HepG2 (cell line): ENCODE measurements around the gene GNG7. TPM values are rescaled to one million over a fixed set of nuclear protein-coding genes. Genes with fewer than 3 reads are reported as not detected.

Experiments
- AHDC1 ChIP-seq: sonication (generic); formaldehyde crosslinking; IDR thresholded peaks from 2 replicates; pipeline ENCODE4 v1.5.1; 2020; ENCODE audit warnings: mild to moderate bottlenecking, missing genetic modification reagents, borderline replicate concordance
- ATM ChIP-seq: fragments of 450-650 bp; IDR thresholded peaks from 2 replicates; pipeline ENCODE4 v1.7.1; 2017; ENCODE audit warnings: mild to moderate bottlenecking, borderline replicate concordance
- DMAP1 ChIP-seq: IDR thresholded peaks from 2 replicates; pipeline ENCODE4 v1.6.1; 2016
- EZH2 ChIP-seq: conservative IDR thresholded peaks from 2 replicates; pipeline ENCODE4 v1.6.1; 2012; ENCODE audit warnings: mild to moderate bottlenecking, low read depth, low read length, moderate library complexity
- FOXC1 ChIP-seq: sonication (generic); formaldehyde crosslinking; IDR thresholded peaks from 2 replicates; pipeline ENCODE4 v1.8.0; 2022; ENCODE audit warnings: mild to moderate bottlenecking, missing genetic modification reagents, borderline replicate concordance
- HNRNPL ChIP-seq: fragments of 200-400 bp; formaldehyde crosslinking; IDR thresholded peaks from 2 replicates; pipeline ENCODE4 v1.6.1; 2017; ENCODE audit warnings: mild to moderate bottlenecking, low read depth, low read length
- KAT7 ChIP-seq: IDR thresholded peaks from 2 replicates; pipeline ENCODE4 v1.6.1; 2018; ENCODE audit warnings: borderline replicate concordance, missing compliant biosample characterization
- KDM1A ChIP-seq: IDR thresholded peaks from 2 replicates; pipeline ENCODE4 v1.6.1; 2016; ENCODE audit warnings: missing compliant biosample characterization
- MTA3 ChIP-seq: sonication (generic); formaldehyde crosslinking; IDR thresholded peaks from 2 replicates; pipeline ENCODE4 v1.4.0; 2020; ENCODE audit warnings: missing genetic modification reagents
- NR2F1 ChIP-seq, 2 experiments: fragments of 450-650 bp in 1 of 2; formaldehyde crosslinking in 1 of 2; IDR thresholded peaks; 2 replicates each; pipeline versions ENCODE4 v1.5.0 to v1.6.1; 2016 to 2020; ENCODE audit warnings: mild to moderate bottlenecking in 1 of 2, missing compliant biosample characterization in 1 of 2, missing genetic modification reagents in 1 of 2, moderate library complexity in 1 of 2
- TMF1 ChIP-seq: sonication (generic); formaldehyde crosslinking; IDR thresholded peaks from 2 replicates; pipeline ENCODE4 v1.8.1; 2022; ENCODE audit warnings: low read depth, missing genetic modification reagents
- TP53 ChIP-seq: sonication (generic); formaldehyde crosslinking; conservative IDR thresholded peaks from 2 replicates; pipeline ENCODE4 v1.4.0; 2020; ENCODE audit warnings: missing genetic modification reagents
- ZNF101 ChIP-seq: sonication (generic); formaldehyde crosslinking; IDR thresholded peaks from 2 replicates; pipeline ENCODE4 v1.4.0; 2020; ENCODE audit warnings: mild to moderate bottlenecking, low read depth, missing genetic modification reagents, borderline replicate concordance
- ZNF407 ChIP-seq: sonication (generic); formaldehyde crosslinking; IDR thresholded peaks from one replicate; pipeline ENCODE4 v1.5.1; 2020; ENCODE audit warnings: mild to moderate bottlenecking, missing genetic modification reagents; ENCODE audit errors: not compliant biosample characterization
- ZNF672 ChIP-seq: sonication (generic); formaldehyde crosslinking; IDR thresholded peaks from 2 replicates; pipeline ENCODE4 v1.8.1; 2022; ENCODE audit warnings: missing genetic modification reagents
- ZNF703 ChIP-seq: sonication (generic); formaldehyde crosslinking; IDR thresholded peaks from 2 replicates; pipeline ENCODE4 v1.5.1; 2020; ENCODE audit warnings: missing genetic modification reagents, mild to moderate bottlenecking, moderate library complexity, borderline replicate concordance
- polyA plus RNA-seq, 8 experiments: library from polyadenylated mRNA; depleted of rRNA in 3 of 8; stranded (reverse) in 7 of 8; unstranded in 1 of 8; fragments of >200 nt; fragmentation: Illumina TruSeq in 4 of 8; extraction: Trizol in 4 of 8; gene quantifications; 2 replicates each; pipeline versions ENCODE4 v1.2.1 to v1.2.3, GENCODE V29; 2011 to 2016; ENCODE audit warnings: low read depth in 4 of 8, missing spikeins in 1 of 8, mixed read lengths in 1 of 8; ENCODE audit not compliant: insufficient read depth in 1 of 8
- total RNA-seq, 5 experiments: library from RNA; depleted of rRNA; stranded (reverse); fragments of >200 nt; fragmentation: Illumina TruSeq; extraction: Trizol; gene quantifications; 2 replicates each; pipeline ENCODE4 v1.2.3, GENCODE V29; 2016; ENCODE audit warnings: low read depth in 1 of 5

GNG7 gene
- total and polyA plus RNA-seq, 2 of the 13 experiments (the other 11 are each of a cell fraction or from before 2014, with no cell fraction given) = 1.4 to 3.3 TPM

GRCh38 chr19:2556221-2557092 lies 146.0 kb downstream of the GNG7 start (continued):
- TF ChIP-seq ZNF101 (CRISPR knock-in tag) = no peak
- no peak for TF ChIP-seq ZNF703 (CRISPR knock-in tag)
- TF ChIP-seq FOXC1 (CRISPR knock-in tag) = no peak
- TF ChIP-seq NR2F1 (CRISPR knock-in tag; IDR thresholded peaks at IDR 0.05) = no peak
- TF ChIP-seq HNRNPL = 0 out of 2 replicates have a peak, but pooled peaks have one; percentile 2
- peak; percentile 37 for TF ChIP-seq ZNF407 (CRISPR knock-in tag)
- TF ChIP-seq KDM1A = no peak
- peak; percentile 43; the same call in 1 of the 2 replicates for TF ChIP-seq AHDC1 (CRISPR knock-in tag)
- TF ChIP-seq ATM = no peak
- TF ChIP-seq MTA3 (CRISPR knock-in tag) = no peak
- 0 out of 2 replicates have a peak, but pooled peaks have one; percentile 62 for TF ChIP-seq TP53
- no peak for TF ChIP-seq TMF1 (CRISPR knock-in tag)
- no peak for TF ChIP-seq KAT7
- no peak for TF ChIP-seq DMAP1 (CRISPR knock-in tag)
- no peak for TF ChIP-seq ZNF672 (CRISPR knock-in tag)
- TF ChIP-seq EZH2 = no peak
